Loucy (cell line): Measurements from ENCODE around the gene STON2.

Experiments
- H2AFZ ChIP-seq: fragments of 200-600 bp; sonication (generic); 2 replicates; pipeline ENCODE4 v1.6.0; 2016; ENCODE audit warnings: antibody characterized with exemption, mild to moderate bottlenecking, low read length, moderate library complexity
- H3F3A ChIP-seq: fragments of 200-600 bp; 2 replicates; pipeline ENCODE4 v1.6.0; 2016; ENCODE audit warnings: antibody characterized with exemption, low read depth, mild to moderate bottlenecking
- H3K27me3 ChIP-seq: fragments of 200-600 bp; sonication (generic); 2 replicates; pipeline ENCODE4 v1.6.1; 2014; ENCODE audit warnings: low read length, mild to moderate bottlenecking; ENCODE audit not compliant: insufficient read depth, poor library complexity, severe bottlenecking
- H3K36me3 ChIP-seq: fragments of 200-600 bp; sonication (generic); 2 replicates; pipeline ENCODE4 v1.6.1; 2016; ENCODE audit warnings: low read length; ENCODE audit not compliant: insufficient read depth
- H3K4me1 ChIP-seq: fragments of 200-600 bp; sonication (generic); 2 replicates; pipeline ENCODE4 v1.5.1; 2014; ENCODE audit warnings: low read length, mild to moderate bottlenecking; ENCODE audit not compliant: insufficient read depth, poor library complexity, severe bottlenecking
- H3K4me2 ChIP-seq: fragments of 200-600 bp; sonication (generic); 2 replicates; pipeline ENCODE4 v1.6.0; 2014; ENCODE audit warnings: antibody characterized with exemption, low read length, low read depth, mild to moderate bottlenecking; ENCODE audit not compliant: poor library complexity, severe bottlenecking
- H3K4me3 ChIP-seq: fragments of 200-600 bp; sonication (generic); 2 replicates; pipeline ENCODE4 v1.5.1; 2014; ENCODE audit warnings: low read length, mild to moderate bottlenecking, mixed read lengths; ENCODE audit not compliant: poor library complexity, severe bottlenecking
- H3K79me2 ChIP-seq: fragments of 200-600 bp; sonication (generic); 2 replicates; pipeline ENCODE4 v1.6.1; 2014; ENCODE audit warnings: low read length; ENCODE audit not compliant: insufficient read depth
- H3K9ac ChIP-seq: fragments of 200-600 bp; sonication (generic); 2 replicates; pipeline ENCODE4 v1.6.0; 2014; ENCODE audit warnings: mild to moderate bottlenecking, low read depth, low read length, moderate library complexity; ENCODE audit not compliant: poor library complexity, severe bottlenecking
- H3K9me2 ChIP-seq: fragments of 200-600 bp; sonication (generic); replicated peaks from 2 replicates; pipeline ENCODE4 v1.6.1; 2016; ENCODE audit warnings: low read depth, low read length, mixed read lengths
- H3K9me3 ChIP-seq: fragments of 200-600 bp; sonication (generic); 2 replicates; pipeline ENCODE4 v1.6.1; 2014; ENCODE audit warnings: mild to moderate bottlenecking, antibody characterized with exemption, low read length, low read depth; ENCODE audit not compliant: insufficient read depth
- H4K20me1 ChIP-seq: fragments of 200-600 bp; sonication (generic); 2 replicates; pipeline ENCODE4 v1.6.0; 2014; ENCODE audit warnings: antibody characterized with exemption, low read length, mild to moderate bottlenecking; ENCODE audit not compliant: insufficient read depth, poor library complexity, severe bottlenecking
- EZH2phosphoT487 ChIP-seq: fragments of 200-600 bp; IDR thresholded peaks from 2 replicates; pipeline ENCODE4 v1.6.1; 2018; ENCODE audit warnings: antibody characterized with exemption, mild to moderate bottlenecking, moderate library complexity, borderline replicate concordance
- TF ChIP-seq, protein P1 (sequence below): fragments of 200-600 bp; sonication (generic); conservative IDR thresholded peaks from 2 replicates; pipeline ENCODE4 v1.5.1; 2014; ENCODE audit warnings: mild to moderate bottlenecking, antibody characterized with exemption, low read length

STON2 gene

GRCh38 chr14:81222691-81223090 is 177.4 kb downstream of the STON2 start:
- H3K9me3 ChIP-seq = no peaks in the 10 kb centered on the region
- H3K4me2 ChIP-seq = no peak overlapping the region
- H3K4me3 ChIP-seq = no peak overlapping the region

DNA sequence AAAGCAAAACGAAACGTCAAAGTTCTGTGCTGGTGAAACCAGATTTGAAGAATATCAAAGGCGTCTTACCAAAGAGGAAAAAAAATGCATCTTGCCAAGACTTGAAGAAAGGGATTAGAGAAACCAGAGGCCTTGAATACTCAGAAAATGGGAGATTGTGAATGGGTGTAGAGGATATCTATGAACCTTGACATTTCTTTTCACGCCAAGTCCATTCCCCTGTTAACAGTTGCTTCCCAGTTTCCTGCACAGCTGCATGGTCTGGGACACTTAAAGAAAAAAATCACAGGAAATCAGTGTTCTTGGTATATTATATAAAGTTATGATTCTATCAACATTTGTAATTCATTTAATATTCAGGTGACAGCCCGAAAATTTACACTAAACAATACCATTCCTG is 178.0 kb downstream of the STON2 start:
- no peak overlapping the region for H2AFZ ChIP-seq

More at GRCh38 chr14:81222691-81223090, 177.4 kb downstream of the STON2 start:
- peaks cover 9% of the 10 kb centered on the region for H3K27me3 ChIP-seq
- H2AFZ ChIP-seq = no peak overlapping the region
- TF ChIP-seq, protein P1, sequence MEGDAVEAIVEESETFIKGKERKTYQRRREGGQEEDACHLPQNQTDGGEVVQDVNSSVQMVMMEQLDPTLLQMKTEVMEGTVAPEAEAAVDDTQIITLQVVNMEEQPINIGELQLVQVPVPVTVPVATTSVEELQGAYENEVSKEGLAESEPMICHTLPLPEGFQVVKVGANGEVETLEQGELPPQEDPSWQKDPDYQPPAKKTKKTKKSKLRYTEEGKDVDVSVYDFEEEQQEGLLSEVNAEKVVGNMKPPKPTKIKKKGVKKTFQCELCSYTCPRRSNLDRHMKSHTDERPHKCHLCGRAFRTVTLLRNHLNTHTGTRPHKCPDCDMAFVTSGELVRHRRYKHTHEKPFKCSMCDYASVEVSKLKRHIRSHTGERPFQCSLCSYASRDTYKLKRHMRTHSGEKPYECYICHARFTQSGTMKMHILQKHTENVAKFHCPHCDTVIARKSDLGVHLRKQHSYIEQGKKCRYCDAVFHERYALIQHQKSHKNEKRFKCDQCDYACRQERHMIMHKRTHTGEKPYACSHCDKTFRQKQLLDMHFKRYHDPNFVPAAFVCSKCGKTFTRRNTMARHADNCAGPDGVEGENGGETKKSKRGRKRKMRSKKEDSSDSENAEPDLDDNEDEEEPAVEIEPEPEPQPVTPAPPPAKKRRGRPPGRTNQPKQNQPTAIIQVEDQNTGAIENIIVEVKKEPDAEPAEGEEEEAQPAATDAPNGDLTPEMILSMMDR = no peak
- no peak for TF ChIP-seq EZH2phosphoT487
- no peaks in the 10 kb centered on the region for H3K36me3 ChIP-seq
- peaks cover 10% of the 10 kb centered on the region for H3F3A ChIP-seq
- no peaks in the 10 kb centered on the region for H3K9me2 ChIP-seq
- H3K79me2 ChIP-seq = peaks cover 27% of the 10 kb centered on the region
- peaks cover 11% of the 10 kb centered on the region for H4K20me1 ChIP-seq
- no peak overlapping the region for H3K9ac ChIP-seq
- peaks cover 24% of the 10 kb centered on the region for H3K4me1 ChIP-seq

GRCh38 chr14:81221579-81222102 is 178.5 kb downstream of the STON2 start:
- no peaks in the 10 kb centered on the region for H3K9me3 ChIP-seq
- H2AFZ ChIP-seq = peak overlapping the region; percentile 85
- no peaks in the 10 kb centered on the region for H3K36me3 ChIP-seq
- H3F3A ChIP-seq = peaks cover 10% of the 10 kb centered on the region
- peak overlapping the region; percentile 100 for H3K9ac ChIP-seq
- peak overlapping the region; percentile 89 for H3K4me2 ChIP-seq
- peaks cover 34% of the 10 kb centered on the region for H3K4me1 ChIP-seq
- H3K79me2 ChIP-seq = peaks cover 38% of the 10 kb centered on the region
- peaks cover 20% of the 10 kb centered on the region for H4K20me1 ChIP-seq
- no peak for TF ChIP-seq EZH2phosphoT487
- TF ChIP-seq, protein P1 = no peak
- no peaks in the 10 kb centered on the region for H3K9me2 ChIP-seq
- H3K27me3 ChIP-seq = peaks cover 9% of the 10 kb centered on the region
- peak overlapping the region; percentile 85 for H3K4me3 ChIP-seq

More for the DNA sequence above, 178.0 kb downstream of the STON2 start:
- H3K9ac ChIP-seq = peak overlapping the region; percentile 100
- H3K4me2 ChIP-seq = peak overlapping the region; percentile 89
- peaks cover 33% of the 10 kb centered on the region for H3K79me2 ChIP-seq
- H4K20me1 ChIP-seq = peaks cover 15% of the 10 kb centered on the region
- TF ChIP-seq, protein P1 = no peak
- TF ChIP-seq EZH2phosphoT487 = no peak
- no peaks in the 10 kb centered on the region for H3K9me3 ChIP-seq
- peaks cover 29% of the 10 kb centered on the region for H3K4me1 ChIP-seq
- H3K36me3 ChIP-seq = no peaks in the 10 kb centered on the region
- H3K4me3 ChIP-seq = peak overlapping the region; percentile 85
- H3K9me2 ChIP-seq = no peaks in the 10 kb centered on the region
- peaks cover 9% of the 10 kb centered on the region for H3K27me3 ChIP-seq
- H3F3A ChIP-seq = peaks cover 10% of the 10 kb centered on the region
